MM.1S (cell line): ENCODE data around the gene ACTL7B.

Source experiments
- CTCF ChIP-seq: fragments of 300-600 bp; sonication (generic); IDR thresholded peaks from 2 replicates; pipeline ENCODE4 v1.5.1; 2016; ENCODE audit warnings: antibody characterized with exemption, low read length, mixed read lengths
- EZH2 ChIP-seq: fragments of 300-600 bp; sonication (generic); optimal IDR thresholded peaks from 2 replicates; pipeline ENCODE3; 2017; ENCODE audit warnings: low read depth, mild to moderate bottlenecking, antibody characterized with exemption, low read length, mixed read lengths
- EZH2phosphoT487 ChIP-seq: fragments of 300-600 bp; sonication (generic); IDR thresholded peaks from 2 replicates; pipeline ENCODE4 v1.6.1; 2018; ENCODE audit warnings: antibody characterized with exemption, low read length

- TF ChIP-seq CTCF (no peak), EZH2 (no peak), EZH2phosphoT487 (no peak)
Measured at GRCh38 chr9:108845507-108845906, 10.3 kb downstream of the ACTL7B start.
